HepG2 (cell line): Measurements from ENCODE around the gene MEX3D.

Source experiments
- ATF3 ChIP-seq: sonication (generic); formaldehyde crosslinking; IDR thresholded peaks from 2 replicates; pipeline ENCODE4 v1.4.0; 2020; ENCODE audit warnings: missing genetic modification reagents
- ATF7-NPFF ChIP-seq: sonication (generic); formaldehyde crosslinking; IDR thresholded peaks from 2 replicates; pipeline ENCODE4 v1.8.1; 2023; ENCODE audit warnings: mild to moderate bottlenecking, low read depth, missing genetic modification reagents, moderate library complexity
- CEBPZ ChIP-seq: IDR thresholded peaks from 2 replicates; pipeline ENCODE4 v1.6.1; 2012; ENCODE audit warnings: low read length, improper control_type of control experiment
- CTCF ChIP-seq: sonication (generic); formaldehyde crosslinking; IDR thresholded peaks from 2 replicates; pipeline ENCODE4 v1.5.0; 2020; ENCODE audit warnings: mild to moderate bottlenecking, missing genetic modification reagents, moderate library complexity
- FOXM1 ChIP-seq: sonication (generic); formaldehyde crosslinking; IDR thresholded peaks from 2 replicates; pipeline ENCODE4 v1.5.0; 2020; ENCODE audit warnings: missing genetic modification reagents
- KDM2A ChIP-seq: sonication (generic); formaldehyde crosslinking; IDR thresholded peaks from 2 replicates; pipeline ENCODE4 v1.4.0; 2020; ENCODE audit warnings: low read depth, missing genetic modification reagents, borderline replicate concordance
- MAX ChIP-seq: IDR thresholded peaks from 2 replicates; pipeline ENCODE4 v1.6.1; 2012; ENCODE audit warnings: inconsistent platforms
- PRPF4 ChIP-seq: fragments of 200-400 bp; formaldehyde crosslinking; IDR thresholded peaks from 2 replicates; pipeline ENCODE4 v1.6.1; 2016; ENCODE audit warnings: low read length, low read depth; ENCODE audit not compliant: poor library complexity, severe bottlenecking
- THRA ChIP-seq: sonication (generic); formaldehyde crosslinking; IDR thresholded peaks from 2 replicates; pipeline ENCODE4 v1.4.0; 2020; ENCODE audit warnings: missing genetic modification reagents, borderline replicate concordance
- ZFX ChIP-seq: sonication (generic); formaldehyde crosslinking; IDR thresholded peaks from 2 replicates; pipeline ENCODE4 v1.4.0; 2020; ENCODE audit warnings: mild to moderate bottlenecking, low read depth, missing genetic modification reagents, moderate library complexity
- ZGPAT ChIP-seq: IDR thresholded peaks from 2 replicates; pipeline ENCODE4 v1.6.1; 2016; ENCODE audit warnings: mild to moderate bottlenecking
- ZNF572 ChIP-seq: sonication (generic); formaldehyde crosslinking; IDR thresholded peaks from 2 replicates; pipeline ENCODE4 v1.5.1; 2020; ENCODE audit warnings: mild to moderate bottlenecking, missing genetic modification reagents
- ZNF687 ChIP-seq: sonication (generic); formaldehyde crosslinking; IDR thresholded peaks from 2 replicates; pipeline ENCODE4 v1.5.1; 2020; ENCODE audit warnings: mild to moderate bottlenecking, missing genetic modification reagents, moderate library complexity

- TF ChIP-seq PRPF4 (no peak), ZGPAT (CRISPR knock-in tag) (no peak), CEBPZ (no peak), ZNF572 (CRISPR knock-in tag) (no peak), THRA (CRISPR knock-in tag) (no peak), CTCF (CRISPR knock-in tag) (no peak), ZNF687 (no peak), FOXM1 (CRISPR knock-in tag) (no peak), ATF3 (no peak), ATF7-NPFF (CRISPR knock-in tag) (no peak), MAX (no peak), KDM2A (CRISPR knock-in tag) (no peak), ZFX (CRISPR knock-in tag) (no peak)
These were observed 3.2 kb upstream of the MEX3D start for GRCh38 chr19:1571358-1571757.
